Stomach (tissue), 9 donors: ENCODE data around the gene MYOM1. TPM values are rescaled to one million over a fixed set of nuclear protein-coding genes. Genes with fewer than 3 reads are reported as not detected.

ENCODE experiments used
- DNase-seq, 2 donors: peaks; one replicate each; pipeline versions ENCODE4 v3.0.0 to v3.0.0-alpha.2; 2013 to 2019
- H3K27ac ChIP-seq, 5 donors: fragments of 200-600 bp in 4 of 5; sonication (generic) in 4 of 5; one replicate each; pipeline ENCODE4 v1.5.1; 2013 to 2019; ENCODE audit warnings: mild to moderate bottlenecking in 1 of 5, moderate library complexity in 1 of 5
- H3K27me3 ChIP-seq, 3 donors: fragments of 200-600 bp; sonication (generic); one replicate each; pipeline ENCODE4 v1.5.1; 2017 to 2019; ENCODE audit warnings: mixed run types in 1 of 3
- H3K36me3 ChIP-seq, 4 donors: fragments of 200-600 bp; sonication (generic); 1 replicate in 3 of 4; 2 replicates in 1 of 4; pipeline ENCODE4 v1.5.1; 2016 to 2019
- H3K4me1 ChIP-seq, 4 donors: fragments of 200-600 bp; sonication (generic); one replicate each; pipeline ENCODE4 v1.5.1; 2016 to 2019
- H3K4me3 ChIP-seq, 4 donors: fragments of 200-600 bp; sonication (generic) in 3 of 4; one replicate each; pipeline ENCODE4 v1.5.1; 2016 to 2019; ENCODE audit warnings: mild to moderate bottlenecking in 1 of 4
- H3K9me3 ChIP-seq, 4 donors: fragments of 200-600 bp; sonication (generic); one replicate each; pipeline ENCODE4 v1.5.1; 2016 to 2019
- EP300 ChIP-seq: sonication (generic); formaldehyde crosslinking; IDR thresholded peaks from one replicate; pipeline ENCODE4 v1.6.1; 2017; ENCODE audit warnings: antibody characterized with exemption
- POLR2A ChIP-seq, 4 donors: fragments of 450-650 bp; IDR thresholded peaks; one replicate each; pipeline ENCODE4 v1.6.1; 2016; ENCODE audit warnings: antibody characterized with exemption in 4 of 4, control low read depth in 2 of 4, mild to moderate bottlenecking in 1 of 4, moderate library complexity in 1 of 4
- POLR2AphosphoS5 ChIP-seq, 3 donors: sonication (generic); formaldehyde crosslinking; IDR thresholded peaks; one replicate each; pipeline ENCODE4 v1.6.1; 2016; ENCODE audit warnings: antibody characterized with exemption in 3 of 3
- WGBS, 5 donors: extraction: QIAGEN DNeasy Blood & Tissue Kit in 3 of 5; methylation state at CpG; one replicate each; pipeline versions ENCODE4 v1.1.5 to v1.1.7; 2013 to 2018; 5-methylcytosine and 5-hydroxymethylcytosine counted together
- intact Hi-C: fragments of 100-400 bp; cut with DNase I; formaldehyde crosslinking; loops from one replicate; pipeline ENCODE4 v1.15.1; 2023; ENCODE audit warnings: low total_unique reads
- polyA plus RNA-seq, 3 donors: library from polyadenylated mRNA; stranded (reverse); fragments of 200-250 nt; gene quantifications; one replicate each; pipeline ENCODE4 v1.2.3, GENCODE V29; 2013
- total RNA-seq, 5 donors: library from RNA; depleted of rRNA; stranded (reverse); fragments of >200 nt; gene quantifications; one replicate each; pipeline versions ENCODE4 v1.1.0 to v1.2.3, GENCODE V29; 2014 to 2016
- TF ChIP-seq, protein P1 (sequence below), 7 experiments: fragments of 450-650 bp in 4 of 7; fragments of 200-600 bp in 3 of 7; sonication (generic) in 3 of 7; IDR thresholded peaks; one replicate each; pipeline ENCODE4 v1.5.1; 2016 to 2019; ENCODE audit warnings: antibody characterized with exemption in 7 of 7, control low read depth in 2 of 7, mild to moderate bottlenecking in 1 of 7
- donor health status: healthy with polysubstance abuse.
- donor health status: Bipolar disorder and iron deficiency.
- donor health status: healthy.

The MYOM1 gene
- total and polyA plus RNA-seq, 8 donors = 1.2 to 37.9 (median 3.5) TPM

DNA sequence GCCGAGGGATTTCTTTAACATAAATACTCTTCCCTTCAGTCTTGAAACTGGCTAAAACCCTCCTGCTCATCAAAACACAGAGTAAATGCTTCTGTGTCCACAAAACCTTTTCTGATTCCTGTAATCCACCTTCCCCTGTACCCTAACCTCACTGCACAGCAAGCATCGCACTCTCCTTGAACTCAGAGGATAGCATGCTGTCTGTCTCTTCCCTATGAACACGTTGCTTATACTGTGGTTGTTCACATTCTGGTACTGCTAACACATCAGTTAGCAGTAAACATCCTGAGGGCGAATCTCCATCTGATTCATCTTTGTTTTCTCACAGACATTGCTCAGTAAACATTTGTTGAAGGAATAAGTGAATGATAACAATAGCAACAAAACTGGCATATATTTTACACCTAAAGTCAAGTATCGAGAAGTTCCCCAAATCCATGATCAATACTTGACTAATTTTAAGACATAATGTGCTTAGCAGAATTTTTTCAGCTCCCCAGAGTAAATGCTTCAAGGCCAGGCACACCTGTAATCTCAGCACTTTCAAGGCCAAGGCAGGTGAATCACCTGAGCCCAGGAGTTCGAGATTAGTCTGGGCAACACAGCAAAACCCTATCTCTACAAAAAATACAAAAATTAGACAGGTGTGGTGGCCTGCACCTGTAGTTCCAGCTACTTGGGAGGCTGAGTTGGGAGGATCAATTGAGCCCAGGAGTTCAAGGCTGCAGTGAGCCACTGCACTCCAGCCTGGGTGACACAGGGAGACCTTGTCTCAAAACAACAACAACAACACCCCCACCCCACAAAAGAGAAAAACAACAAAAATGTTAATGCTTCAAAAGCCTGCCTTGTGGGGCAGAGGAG is 161.2 kb downstream of the MYOM1 start:
- WGBS, 5 donors = 62 to 72% (median 66%) methylated on average over 6 of the region's 6 CpGs
- DNase-seq = no peak
- H3K27ac ChIP-seq = peak overlapping the region; percentile 36 to 72 (median 52)

DNA sequence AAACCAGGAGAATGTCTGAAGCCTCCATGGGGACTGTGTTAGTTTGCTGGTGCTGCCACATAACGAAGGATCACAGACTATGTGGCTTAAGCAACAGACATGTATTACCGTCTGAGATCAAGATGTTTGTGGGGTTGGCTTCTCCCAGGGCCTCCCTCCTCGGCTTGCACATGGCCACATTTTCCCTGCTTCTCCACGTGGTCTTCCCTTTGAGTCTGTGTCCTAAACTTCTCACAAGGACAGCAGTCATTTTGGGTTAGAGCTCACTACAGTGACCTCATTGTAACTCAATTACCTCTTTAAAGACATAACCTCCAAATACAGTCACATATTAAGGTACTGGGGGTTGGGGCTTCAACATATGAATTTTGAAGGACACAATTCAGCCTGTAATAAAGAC is 162.2 kb downstream of the MYOM1 start:
- H3K36me3 ChIP-seq = no peaks in the 10 kb centered on the region
- H3K27ac ChIP-seq = peak overlapping the region in 3 of 5 donors; percentile 24 to 72 (median 36)
- H3K9me3 ChIP-seq = no peaks in the 10 kb centered on the region
- H3K4me1 ChIP-seq = peaks cover 0 to 69% (median 27%) of the 10 kb centered on the region in 4 donors
- no peaks in the 10 kb centered on the region for H3K27me3 ChIP-seq
- DNase-seq = no peak
- TF ChIP-seq, protein P1, sequence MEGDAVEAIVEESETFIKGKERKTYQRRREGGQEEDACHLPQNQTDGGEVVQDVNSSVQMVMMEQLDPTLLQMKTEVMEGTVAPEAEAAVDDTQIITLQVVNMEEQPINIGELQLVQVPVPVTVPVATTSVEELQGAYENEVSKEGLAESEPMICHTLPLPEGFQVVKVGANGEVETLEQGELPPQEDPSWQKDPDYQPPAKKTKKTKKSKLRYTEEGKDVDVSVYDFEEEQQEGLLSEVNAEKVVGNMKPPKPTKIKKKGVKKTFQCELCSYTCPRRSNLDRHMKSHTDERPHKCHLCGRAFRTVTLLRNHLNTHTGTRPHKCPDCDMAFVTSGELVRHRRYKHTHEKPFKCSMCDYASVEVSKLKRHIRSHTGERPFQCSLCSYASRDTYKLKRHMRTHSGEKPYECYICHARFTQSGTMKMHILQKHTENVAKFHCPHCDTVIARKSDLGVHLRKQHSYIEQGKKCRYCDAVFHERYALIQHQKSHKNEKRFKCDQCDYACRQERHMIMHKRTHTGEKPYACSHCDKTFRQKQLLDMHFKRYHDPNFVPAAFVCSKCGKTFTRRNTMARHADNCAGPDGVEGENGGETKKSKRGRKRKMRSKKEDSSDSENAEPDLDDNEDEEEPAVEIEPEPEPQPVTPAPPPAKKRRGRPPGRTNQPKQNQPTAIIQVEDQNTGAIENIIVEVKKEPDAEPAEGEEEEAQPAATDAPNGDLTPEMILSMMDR (IDR thresholded peaks at IDR 0.05) = no peak
- TF ChIP-seq POLR2A (IDR thresholded peaks at IDR 0.05) (no peak), EP300 (no peak), POLR2AphosphoS5 (IDR thresholded peaks at IDR 0.05) (no peak)
- 74 to 96% (median 91%) methylated on average over 4 of the region's 4 CpGs for WGBS, 5 donors
- no peak overlapping the region for H3K4me3 ChIP-seq
- intact Hi-C loops = no loop called here

More for the DNA sequence above, 161.2 kb downstream of the MYOM1 start:
- H3K36me3 ChIP-seq = no peaks in the 10 kb centered on the region
- intact Hi-C loops = no loop called here
- H3K4me1 ChIP-seq = peaks cover 0 to 68% (median 32%) of the 10 kb centered on the region in 4 donors
- H3K27me3 ChIP-seq = no peaks in the 10 kb centered on the region
- H3K4me3 ChIP-seq = no peak overlapping the region
- H3K9me3 ChIP-seq = no peaks in the 10 kb centered on the region
- TF ChIP-seq POLR2AphosphoS5 (IDR thresholded peaks at IDR 0.05) (no peak), EP300 (no peak)
- TF ChIP-seq, protein P1 (IDR thresholded peaks at IDR 0.05) = no peak

DNA sequence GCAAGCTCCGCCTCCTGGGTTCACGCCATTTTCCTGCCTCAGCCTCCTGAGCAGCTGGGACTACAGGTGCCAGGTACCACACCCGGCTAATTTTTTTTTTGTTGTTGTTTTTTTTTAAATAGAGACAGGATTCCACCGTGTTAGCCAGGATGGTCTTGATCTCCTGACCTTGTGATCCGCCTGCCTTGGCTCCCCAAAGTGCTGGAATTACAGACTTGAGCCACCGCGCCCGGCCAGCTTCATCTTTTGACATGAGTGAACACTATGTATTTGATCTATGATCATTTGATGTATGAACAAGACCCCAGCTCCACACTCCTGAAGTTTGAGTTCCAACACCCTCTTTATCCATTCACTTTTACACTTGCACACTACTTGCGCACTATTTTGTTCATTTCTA is 163.5 kb downstream of the MYOM1 start:
- 59 to 74% (median 63%) methylated on average over 9 of the region's 9 CpGs for WGBS, 5 donors
- Histone ChIP-seq H3K4me3 (no peak overlapping the region), H3K36me3 (no peaks in the 10 kb centered on the region), H3K27ac (peak overlapping the region in 1 of 5 donors; percentile 34), H3K9me3 (no peaks in the 10 kb centered on the region), H3K27me3 (no peaks in the 10 kb centered on the region), H3K4me1 (peaks cover 0 to 70% (median 28%) of the 10 kb centered on the region in 4 donors)
- no peak for DNase-seq
- intact Hi-C loops = no loop called here
- TF ChIP-seq, protein P1 (IDR thresholded peaks at IDR 0.05) = no peak
- no peak for TF ChIP-seq POLR2A (IDR thresholded peaks at IDR 0.05)

DNA sequence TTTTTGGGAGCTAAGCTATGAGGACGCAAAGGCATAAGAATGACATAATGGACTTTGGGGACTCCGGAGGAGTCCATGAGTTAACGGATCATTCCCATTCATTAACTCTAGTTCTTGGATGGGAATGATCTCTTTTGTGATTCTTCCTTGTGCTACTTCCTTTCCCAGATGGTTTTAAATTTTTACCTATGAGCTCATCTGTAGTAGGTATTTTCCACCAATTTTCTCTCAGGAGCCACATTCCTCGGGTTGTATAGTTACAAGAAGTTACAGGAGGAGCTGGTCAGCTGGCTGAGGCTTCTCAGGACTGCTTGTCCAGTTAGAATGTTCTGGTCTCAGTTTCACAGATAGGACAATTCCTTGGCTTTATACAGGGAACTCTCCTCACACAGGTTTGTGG is 164.0 kb downstream of the MYOM1 start:
- TF ChIP-seq, protein P1 (IDR thresholded peaks at IDR 0.05) = no peak
- no peak for TF ChIP-seq POLR2A (IDR thresholded peaks at IDR 0.05)
- peak overlapping the region in 1 of 5 donors; percentile 34 for H3K27ac ChIP-seq
- no peak for DNase-seq
- H3K4me3 ChIP-seq = no peak overlapping the region
- intact Hi-C loops = no loop called here
- H3K36me3 ChIP-seq = no peaks in the 10 kb centered on the region
- WGBS, 5 donors = 79 to 81% (median 81%) methylated on average over 4 of the region's 4 CpGs
- H3K4me1 ChIP-seq = peaks cover 0 to 70% (median 31%) of the 10 kb centered on the region in 4 donors
- no peaks in the 10 kb centered on the region for H3K27me3 ChIP-seq
- no peaks in the 10 kb centered on the region for H3K9me3 ChIP-seq
